Keratinocyte (primary cell): Measurements from ENCODE around the gene CCDC157. TPM values are rescaled to one million over a fixed set of nuclear protein-coding genes. Genes with fewer than 3 reads are reported as not detected.

Experiments used
- DNase-seq: peaks from one replicate; pipeline ENCODE4 v3.0.0-alpha.2; 2011; ENCODE audit warnings: low read depth, missing footprints, low spot score
- FAIRE-seq: peaks from 2 replicates; lab custom pipeline; 2011; peaks lifted over from hg19 to GRCh38; lab: Jason Lieb, UNC
- H2AFZ ChIP-seq: 2 replicates; pipeline ENCODE4 v1.6.0; 2012; ENCODE audit warnings: low read length, control low read depth, inconsistent platforms; ENCODE audit not compliant: control insufficient read depth
- H3K27ac ChIP-seq: 2 replicates; pipeline ENCODE4 v1.5.1; 2011; ENCODE audit warnings: low read length; ENCODE audit not compliant: control insufficient read depth, insufficient read depth
- H3K27me3 ChIP-seq: 3 replicates; pipeline ENCODE4 v1.6.0; 2011; ENCODE audit warnings: low read length; ENCODE audit not compliant: control insufficient read depth, insufficient read depth; ENCODE audit errors: extremely low read depth
- H3K36me3 ChIP-seq, 2 experiments: 2 replicates in 1 of 2; 3 replicates in 1 of 2; pipeline ENCODE4 v1.5.1; 2011; ENCODE audit warnings: low read length in 2 of 2, mild to moderate bottlenecking in 1 of 2; ENCODE audit not compliant: control insufficient read depth in 2 of 2, insufficient read depth in 2 of 2; ENCODE audit errors: extremely low read depth in 1 of 2
- H3K4me1 ChIP-seq: 3 replicates; pipeline ENCODE4 v1.5.1; 2011; ENCODE audit warnings: low read length; ENCODE audit not compliant: control insufficient read depth, insufficient read depth; ENCODE audit errors: extremely low read depth
- H3K4me2 ChIP-seq: 3 replicates; pipeline ENCODE4 v1.6.0; 2011; ENCODE audit warnings: low read depth, low read length; ENCODE audit not compliant: control insufficient read depth, insufficient read depth; ENCODE audit errors: extremely low read depth
- H3K4me3 ChIP-seq, 3 experiments: fragments of 200-600 bp in 1 of 3; sonication (generic) in 1 of 3; 2 replicates in 2 of 3; 3 replicates in 1 of 3; pipeline ENCODE4 v1.5.1; 2011 to 2016; ENCODE audit warnings: low read length in 3 of 3, mild to moderate bottlenecking in 3 of 3, control low read depth in 2 of 3, inconsistent platforms in 1 of 3, low read depth in 1 of 3, mixed read lengths in 1 of 3, mixed run types in 1 of 3, moderate library complexity in 1 of 3; ENCODE audit not compliant: control insufficient read depth in 2 of 3, insufficient read depth in 2 of 3; ENCODE audit errors: extremely low read depth in 1 of 3
- H3K79me2 ChIP-seq: 2 replicates; pipeline ENCODE4 v1.6.0; 2012; ENCODE audit warnings: low read length; ENCODE audit not compliant: control insufficient read depth, insufficient read depth
- H3K9ac ChIP-seq: 3 replicates; pipeline ENCODE4 v1.6.0; 2011; ENCODE audit warnings: low read length; ENCODE audit not compliant: control insufficient read depth, insufficient read depth; ENCODE audit errors: extremely low read depth
- H3K9me1 ChIP-seq: 3 replicates; pipeline ENCODE4 v1.6.0; 2011; ENCODE audit warnings: low read length; ENCODE audit not compliant: control insufficient read depth, insufficient read depth; ENCODE audit errors: extremely low read depth
- H3K9me3 ChIP-seq: 2 replicates; pipeline ENCODE4 v1.5.1; 2012; ENCODE audit warnings: low read depth, low read length; ENCODE audit not compliant: control insufficient read depth
- H4K20me1 ChIP-seq: 3 replicates; pipeline ENCODE4 v1.6.0; 2011; ENCODE audit warnings: low read length; ENCODE audit not compliant: control insufficient read depth, insufficient read depth; ENCODE audit errors: extremely low read depth
- EZH2 ChIP-seq: IDR thresholded peaks from one replicate; pipeline ENCODE4 v1.6.1; 2012; ENCODE audit warnings: inconsistent platforms, mild to moderate bottlenecking, low read length, moderate library complexity
- dilution Hi-C: fragments of 300-500 bp; cut with MboI; formaldehyde crosslinking; loops from one replicate; pipeline ENCODE4 v1.7.0; 2020; ENCODE audit warnings: low sequenced_read_pairs; ENCODE audit not compliant: extremely low pct_ligation_motif_present
- polyA plus RNA-seq, 5 experiments: library from polyadenylated mRNA; depleted of rRNA in 3 of 5; stranded (reverse) in 3 of 5; stranded (forward) in 1 of 5; unstranded in 1 of 5; fragments of >200 nt; gene quantifications; 1 replicate in 1 of 5; 2 replicates in 3 of 5; 3 replicates in 1 of 5; pipeline versions ENCODE4 v1.2.1 to v1.2.3, GENCODE V29; 2011 to 2012; ENCODE audit warnings: missing spikeins in 2 of 5, low read depth in 1 of 5, low replicate concordance in 1 of 5
- TF ChIP-seq, protein P1 (sequence below), 3 experiments: IDR thresholded peaks in 1 of 3; conservative IDR thresholded peaks in 1 of 3; optimal IDR thresholded peaks in 1 of 3; 2 replicates in 2 of 3; 3 replicates in 1 of 3; pipeline versions ENCODE3 to v1.5.1; 2011; ENCODE audit warnings: low read length in 3 of 3, mild to moderate bottlenecking in 3 of 3, moderate library complexity in 2 of 3, control low read depth in 1 of 3, inconsistent platforms in 1 of 3; ENCODE audit not compliant: insufficient read depth in 2 of 3; ENCODE audit errors: extremely low read depth in 1 of 3

Gene CCDC157
- polyA plus RNA-seq, 1 donor (not counting 4 experiments of a cell fraction or from before 2014, with no cell fraction given): 1.3 TPM

DNA sequence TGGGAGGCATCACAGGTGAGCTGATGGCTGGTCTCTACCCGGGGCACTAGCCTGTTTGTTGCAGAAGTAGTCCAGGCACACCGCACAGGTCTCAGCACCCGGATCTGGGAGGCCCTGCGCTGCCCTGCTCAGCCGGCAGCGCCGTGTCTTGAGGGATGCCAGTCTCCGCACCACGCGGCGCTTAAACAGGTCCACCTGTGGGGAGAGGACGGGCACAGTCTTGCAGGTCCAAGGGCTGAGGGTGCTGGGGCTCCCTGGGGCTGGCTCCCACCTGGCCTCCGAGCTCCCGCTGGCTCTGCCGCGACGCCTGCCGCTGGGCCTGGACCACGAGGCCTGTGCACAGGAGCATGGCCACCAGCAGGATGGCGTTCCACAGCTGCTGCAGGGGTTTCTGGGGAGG, 23.2 kb downstream of the CCDC157 start:
- H3K4me1 ChIP-seq: no peaks in the 10 kb centered on the region
- dilution Hi-C loops: no loop called here
- H3K9me3 ChIP-seq: no peaks in the 10 kb centered on the region
- TF ChIP-seq EZH2: no peak
- TF ChIP-seq, protein P1, sequence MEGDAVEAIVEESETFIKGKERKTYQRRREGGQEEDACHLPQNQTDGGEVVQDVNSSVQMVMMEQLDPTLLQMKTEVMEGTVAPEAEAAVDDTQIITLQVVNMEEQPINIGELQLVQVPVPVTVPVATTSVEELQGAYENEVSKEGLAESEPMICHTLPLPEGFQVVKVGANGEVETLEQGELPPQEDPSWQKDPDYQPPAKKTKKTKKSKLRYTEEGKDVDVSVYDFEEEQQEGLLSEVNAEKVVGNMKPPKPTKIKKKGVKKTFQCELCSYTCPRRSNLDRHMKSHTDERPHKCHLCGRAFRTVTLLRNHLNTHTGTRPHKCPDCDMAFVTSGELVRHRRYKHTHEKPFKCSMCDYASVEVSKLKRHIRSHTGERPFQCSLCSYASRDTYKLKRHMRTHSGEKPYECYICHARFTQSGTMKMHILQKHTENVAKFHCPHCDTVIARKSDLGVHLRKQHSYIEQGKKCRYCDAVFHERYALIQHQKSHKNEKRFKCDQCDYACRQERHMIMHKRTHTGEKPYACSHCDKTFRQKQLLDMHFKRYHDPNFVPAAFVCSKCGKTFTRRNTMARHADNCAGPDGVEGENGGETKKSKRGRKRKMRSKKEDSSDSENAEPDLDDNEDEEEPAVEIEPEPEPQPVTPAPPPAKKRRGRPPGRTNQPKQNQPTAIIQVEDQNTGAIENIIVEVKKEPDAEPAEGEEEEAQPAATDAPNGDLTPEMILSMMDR (optimal IDR thresholded peaks at IDR 0.05 in 1 of 3, IDR thresholded peaks at IDR 0.05 in 1 of 3, conservative IDR thresholded peaks at IDR 0.05 in 1 of 3; ENCODE audit: extremely low read depth in 1 of 3, insufficient read depth in 2 of 3, low read length in 3 of 3): no peak
- H3K79me2 ChIP-seq: no peaks in the 10 kb centered on the region
- H4K20me1 ChIP-seq: no peaks in the 10 kb centered on the region
- H3K27ac ChIP-seq: no peak overlapping the region
- no peak overlapping the region for H3K4me2 ChIP-seq
- no peaks in the 10 kb centered on the region for H3K27me3 ChIP-seq
- no peak for FAIRE-seq
- no peak overlapping the region for H2AFZ ChIP-seq
- DNase-seq: no peak
- no peaks in the 10 kb centered on the region for H3K9me1 ChIP-seq
- H3K36me3 ChIP-seq: peaks cover 3 to 27% of the 10 kb centered on the region in 2 experiments
- H3K4me3 ChIP-seq: no peak overlapping the region
- H3K9ac ChIP-seq: no peak overlapping the region

DNA sequence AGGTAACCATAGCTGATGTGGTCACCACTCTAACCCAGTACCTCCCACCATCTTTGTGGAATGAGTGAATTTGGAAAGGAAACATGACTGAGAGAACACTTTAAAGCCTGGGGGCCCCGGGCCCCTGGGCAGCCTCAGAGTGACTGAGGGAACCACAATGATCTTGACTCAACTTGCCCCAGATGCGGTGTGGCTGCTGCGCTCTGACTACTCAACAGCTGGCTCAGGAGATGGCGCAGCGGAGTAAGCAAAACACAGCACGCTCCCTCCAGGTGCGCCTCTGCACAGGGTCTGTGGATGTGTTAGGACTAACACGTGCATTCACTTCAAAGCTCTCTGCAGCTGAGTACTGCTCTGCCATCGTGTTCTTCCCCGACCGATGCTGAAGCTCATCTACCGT, 24.5 kb downstream of the CCDC157 start:
- Histone ChIP-seq H3K9me1 (no peaks in the 10 kb centered on the region), H4K20me1 (no peaks in the 10 kb centered on the region), H3K9me3 (no peaks in the 10 kb centered on the region), H3K4me3 (no peak overlapping the region), H3K4me1 (peaks cover under 1% of the 10 kb centered on the region), H3K4me2 (no peak overlapping the region), H3K27ac (no peak overlapping the region), H2AFZ (no peak overlapping the region), H3K9ac (no peak overlapping the region), H3K36me3 (peaks cover 3 to 27% of the 10 kb centered on the region in 2 experiments), H3K79me2 (no peaks in the 10 kb centered on the region), H3K27me3 (no peaks in the 10 kb centered on the region)
- FAIRE-seq (no peak), DNase-seq (no peak)
- dilution Hi-C loops: no loop called here
- TF ChIP-seq EZH2: no peak
- TF ChIP-seq, protein P1 (optimal IDR thresholded peaks at IDR 0.05 in 1 of 3, IDR thresholded peaks at IDR 0.05 in 1 of 3, conservative IDR thresholded peaks at IDR 0.05 in 1 of 3; ENCODE audit: extremely low read depth in 1 of 3, insufficient read depth in 2 of 3, low read length in 3 of 3): no peak
